Islet precursor cell (in vitro differentiated cells): ENCODE measurements around the gene PCSK9.
A peak's percentile ranks its signal among the peaks of the same experiment; 100 is the strongest.
"Not testable (repeated sequence)": the region's sequence is repeated elsewhere in the genome, so short reads cannot be mapped to it uniquely, and the experiment has no call there.

Source experiments
- DNase-seq: peaks from one replicate; pipeline ENCODE4 v3.0.0-alpha.2; 2018

PCSK9 gene

GRCh38 chr1:55010194-55010886, 29.0 kb upstream of the PCSK9 start:
- no peak for DNase-seq

GRCh38 chr1:55010887-55011217, 28.5 kb upstream of the PCSK9 start:
- DNase-seq = no peak

GRCh38 chr1:55012661-55013060, 26.7 kb upstream of the PCSK9 start:
- DNase-seq = no peak

- DNase-seq = no peak
Measured at GRCh38 chr1:55015123-55015522, 24.2 kb upstream of the PCSK9 start.

GRCh38 chr1:55015731-55016620, 23.4 kb upstream of the PCSK9 start:
- DNase-seq = no peak

- DNase-seq = no peak
Measured at GRCh38 chr1:55018395-55018794, 21.0 kb upstream of the PCSK9 start.

- DNase-seq = peak; percentile 96
Measured at GRCh38 chr1:55021942-55022546, 17.3 kb upstream of the PCSK9 start.

GRCh38 chr1:55024163-55024562, 15.2 kb upstream of the PCSK9 start:
- not testable (repeated sequence) for DNase-seq

GRCh38 chr1:55026682-55027081, 12.7 kb upstream of the PCSK9 start:
- DNase-seq = not testable (repeated sequence)

GRCh38 chr1:55031098-55031497, 8.2 kb upstream of the PCSK9 start:
- not testable (repeated sequence) for DNase-seq

- DNase-seq = no peak
Measured at GRCh38 chr1:55033265-55033614, 6.1 kb upstream of the PCSK9 start.

GRCh38 chr1:55034476-55035133, 4.7 kb upstream of the PCSK9 start:
- DNase-seq = no peak

GRCh38 chr1:55035904-55036303, 3.4 kb upstream of the PCSK9 start:
- no peak for DNase-seq

GRCh38 chr1:55037733-55038551, 1.4 kb upstream of the PCSK9 start:
- no peak for DNase-seq

GRCh38 chr1:55038552-55038838, 853 bp upstream of the PCSK9 start:
- no peak for DNase-seq

GRCh38 chr1:55038974-55039341, 390 bp upstream of the PCSK9 start:
- DNase-seq = no peak

GRCh38 chr1:55040083-55040932, 960 bp downstream of the PCSK9 start:
- DNase-seq = no peak

GRCh38 chr1:55040933-55041494, 1.7 kb downstream of the PCSK9 start:
- no peak for DNase-seq

- no peak for DNase-seq
Measured at GRCh38 chr1:55041613-55042012, 2.3 kb downstream of the PCSK9 start.

- no peak for DNase-seq
Measured at GRCh38 chr1:55043011-55043410, 3.7 kb downstream of the PCSK9 start.

- no peak for DNase-seq
Measured at GRCh38 chr1:55043726-55044125, 4.4 kb downstream of the PCSK9 start.
